AG08396 (cell line): ENCODE measurements around the gene FAM8A1.

Experiments
- DNase-seq: peaks from one replicate; pipeline ENCODE4 v3.0.0; 2012; ENCODE audit warnings: low spot score, mixed read lengths

FAM8A1 gene

DNA sequence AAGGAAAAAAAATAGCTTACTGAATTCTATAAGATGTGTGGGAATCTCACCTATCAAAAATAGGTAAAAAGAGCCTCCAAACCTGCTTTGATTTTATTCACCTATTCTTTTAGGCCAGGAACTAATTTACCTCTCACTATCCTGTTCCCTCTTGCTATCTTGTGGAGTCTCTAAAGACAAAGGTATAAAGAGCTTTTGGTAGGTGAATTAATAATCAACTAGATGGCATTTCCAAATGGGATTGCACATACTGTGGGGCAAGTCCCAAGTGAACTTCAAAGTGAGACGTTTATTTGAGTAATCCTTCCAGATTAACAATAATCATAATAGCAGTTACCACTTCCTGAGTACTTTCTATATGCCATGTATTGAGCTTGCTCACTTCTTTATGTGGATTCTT lies 2.8 kb downstream of the FAM8A1 start:
- no peak for DNase-seq

DNA sequence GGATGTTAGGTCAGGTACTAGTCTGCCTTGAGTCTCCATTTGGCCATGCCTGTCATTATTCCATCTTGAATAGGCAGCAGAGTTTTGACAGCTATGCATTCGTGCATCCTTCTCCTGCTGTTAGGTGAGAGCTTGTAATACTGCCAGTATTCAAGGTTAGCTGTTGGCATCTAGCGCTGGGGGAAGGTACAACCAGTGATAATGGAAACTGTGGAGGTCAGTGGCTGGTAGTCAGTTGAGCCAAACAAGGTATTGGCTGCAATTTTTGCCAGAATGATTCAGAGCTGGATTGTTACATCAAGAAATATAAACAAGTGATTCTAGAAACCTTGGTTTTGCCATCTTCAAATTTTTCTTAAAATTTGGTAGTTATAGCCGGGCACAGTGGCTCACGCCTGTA lies 6.5 kb downstream of the FAM8A1 start:
- no peak for DNase-seq

DNA sequence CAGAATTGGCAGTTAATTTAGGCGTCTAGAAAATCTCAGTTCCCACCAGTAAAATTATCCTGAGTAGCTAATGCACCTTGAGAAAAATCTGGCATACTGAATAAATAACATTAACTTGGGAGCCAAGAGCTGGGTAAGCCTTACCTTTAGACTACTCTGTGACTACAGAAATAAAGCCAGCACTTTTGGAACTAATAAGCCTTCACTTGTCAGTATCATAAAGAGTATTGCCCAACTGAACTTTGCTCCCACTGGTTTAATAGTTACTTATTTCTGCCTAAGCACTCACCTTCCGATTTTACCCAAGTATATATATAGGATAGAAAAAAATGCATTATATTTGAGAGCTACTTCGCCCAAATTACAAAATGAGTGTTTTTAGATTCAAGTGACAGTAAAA lies 10.7 kb downstream of the FAM8A1 start:
- no peak for DNase-seq

DNA sequence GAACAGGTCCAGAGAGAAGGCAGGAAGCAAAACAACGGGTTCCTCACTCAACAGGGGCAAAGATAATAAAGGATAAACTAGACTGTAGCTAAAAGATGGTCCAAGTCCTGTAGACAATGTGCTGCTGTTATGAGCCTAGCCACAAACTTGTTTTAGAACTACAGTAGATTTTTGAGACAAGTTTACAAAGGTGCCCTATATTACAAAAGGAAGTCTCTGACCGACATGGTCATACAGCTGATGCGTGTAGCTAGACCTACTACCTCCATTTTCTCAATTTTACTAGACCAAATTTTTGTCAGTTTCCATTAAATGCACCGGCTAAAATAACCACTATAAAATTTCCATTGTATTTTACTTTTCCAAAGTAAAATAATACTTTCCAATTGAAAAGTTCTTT lies 11.9 kb downstream of the FAM8A1 start:
- DNase-seq = no peak

DNA sequence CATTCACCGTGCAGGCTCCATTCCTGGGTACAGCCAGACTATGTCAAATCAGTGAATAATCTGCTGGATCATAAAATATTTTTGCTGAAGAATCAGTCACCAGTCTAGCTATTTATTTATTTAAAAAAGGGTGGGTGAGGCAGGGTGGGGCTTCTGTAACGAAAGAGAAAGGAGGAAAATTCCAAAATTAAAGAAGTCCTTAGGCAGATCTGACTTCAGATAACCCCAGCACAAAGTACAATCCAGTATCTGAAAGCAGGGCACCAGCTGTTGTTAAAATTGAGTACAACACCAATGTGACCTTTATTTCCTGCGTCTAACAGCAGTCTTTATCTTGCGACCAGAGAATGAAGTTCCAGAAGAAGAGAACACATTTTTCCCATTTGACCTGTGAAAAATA lies 15.7 kb downstream of the FAM8A1 start:
- DNase-seq = no peak

DNA sequence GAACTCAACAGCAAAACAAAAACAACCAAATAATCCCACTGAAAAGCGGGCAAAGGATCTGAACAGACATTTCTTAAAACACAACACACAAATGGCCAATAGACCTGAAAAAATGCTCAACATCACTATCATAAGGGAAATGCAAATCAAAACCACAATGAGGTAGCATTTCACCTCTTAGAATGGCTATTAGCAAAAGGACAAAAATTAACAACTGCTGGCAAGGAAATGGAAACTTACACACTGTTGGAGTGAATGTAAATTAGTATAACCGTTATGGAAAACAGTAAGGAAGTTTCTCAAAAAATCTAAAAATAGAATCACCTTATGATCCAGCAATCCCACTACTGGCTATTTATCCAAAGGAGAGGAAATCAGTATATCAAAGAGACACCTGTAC lies 20.9 kb downstream of the FAM8A1 start:
- no peak for DNase-seq

DNA sequence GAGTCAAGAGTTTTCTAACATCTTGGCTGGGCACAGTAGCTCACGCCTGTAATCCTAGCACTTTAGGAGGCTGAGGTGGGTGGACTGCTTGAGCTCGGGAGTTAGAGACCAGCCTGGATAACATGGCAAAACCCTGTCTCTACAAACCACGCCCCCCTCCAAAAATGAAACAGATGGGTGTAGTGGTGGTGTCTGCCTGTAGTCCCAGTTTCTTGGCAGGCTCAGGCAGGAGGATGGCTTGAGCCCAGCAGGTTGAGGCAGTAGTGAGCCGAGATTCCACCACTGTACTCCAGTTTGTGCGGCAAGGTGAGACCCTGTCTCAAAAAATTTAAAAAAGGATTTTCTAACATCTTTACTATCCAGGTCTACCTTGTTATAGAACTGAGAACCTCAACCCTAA lies 22.0 kb downstream of the FAM8A1 start:
- DNase-seq = no peak

DNA sequence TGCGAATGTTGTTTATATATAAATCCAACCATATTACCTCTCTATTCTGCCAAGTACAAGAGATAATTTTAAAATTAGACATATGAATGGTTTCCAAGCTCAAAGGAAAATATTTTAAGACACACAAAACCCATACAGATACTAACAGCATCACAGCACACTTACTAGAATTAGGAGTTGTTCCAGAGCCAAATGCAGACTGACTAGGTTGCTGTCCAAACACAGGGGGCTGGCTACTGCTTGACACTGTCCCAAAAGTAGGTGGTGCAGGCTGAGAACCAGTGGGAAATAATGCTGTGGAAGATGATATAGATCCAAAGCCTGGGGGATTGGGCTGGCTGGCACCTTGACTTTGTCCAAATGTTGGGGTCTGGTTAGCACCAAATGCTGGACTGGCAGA lies 24.3 kb downstream of the FAM8A1 start:
- no peak for DNase-seq

DNA sequence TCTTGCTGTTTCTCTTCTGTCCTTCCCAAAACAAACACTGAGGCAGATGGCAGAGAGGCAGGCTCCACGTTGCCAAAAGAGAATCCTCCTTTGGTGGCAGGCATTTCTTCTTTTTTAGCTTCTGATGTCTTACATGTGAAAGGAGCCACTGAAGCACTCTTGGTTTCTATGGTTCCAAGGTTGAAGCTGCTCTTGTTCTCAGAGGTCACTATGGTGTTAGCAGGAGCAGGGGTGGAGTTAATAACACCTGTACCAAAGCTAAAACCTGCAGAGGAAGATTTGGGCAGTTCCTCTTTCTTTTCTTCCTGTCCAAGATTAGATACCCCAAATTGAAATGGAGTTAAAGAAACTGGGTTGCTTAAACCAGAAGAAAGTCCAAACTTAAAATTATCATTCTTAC lies 28.8 kb downstream of the FAM8A1 start:
- no peak for DNase-seq

DNA sequence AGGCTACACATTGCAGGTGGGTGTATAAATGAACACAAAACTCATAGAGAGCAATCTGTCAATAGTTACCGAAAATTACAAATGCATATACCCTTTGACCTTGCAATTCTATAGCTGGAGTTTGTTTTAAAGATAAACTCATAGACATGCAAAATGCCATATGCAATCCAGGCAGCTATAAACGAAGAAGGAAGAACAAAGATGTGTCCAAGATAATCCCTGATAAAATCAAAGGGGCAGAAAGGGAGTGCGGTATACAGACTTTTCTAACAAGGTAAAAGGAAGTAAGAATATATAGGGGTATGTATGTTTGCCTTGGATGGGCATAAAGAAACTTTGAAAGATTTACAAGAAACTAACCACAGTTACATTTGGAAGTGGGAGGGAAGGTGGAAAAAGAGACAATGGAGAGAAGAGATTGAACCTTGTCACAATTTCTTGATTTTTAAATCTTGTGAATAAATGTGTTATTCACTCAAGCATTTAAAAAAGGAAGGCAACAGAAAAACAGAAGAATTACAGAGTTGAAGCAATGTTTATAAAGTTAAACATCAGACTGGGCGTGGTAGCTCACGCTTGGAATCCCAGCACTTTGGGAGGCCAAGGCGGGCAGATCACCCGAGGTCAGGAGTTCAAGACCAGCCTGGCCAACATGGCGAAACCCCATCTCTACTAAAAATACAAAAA lies 29.9 kb downstream of the FAM8A1 start:
- DNase-seq = no peak

DNA sequence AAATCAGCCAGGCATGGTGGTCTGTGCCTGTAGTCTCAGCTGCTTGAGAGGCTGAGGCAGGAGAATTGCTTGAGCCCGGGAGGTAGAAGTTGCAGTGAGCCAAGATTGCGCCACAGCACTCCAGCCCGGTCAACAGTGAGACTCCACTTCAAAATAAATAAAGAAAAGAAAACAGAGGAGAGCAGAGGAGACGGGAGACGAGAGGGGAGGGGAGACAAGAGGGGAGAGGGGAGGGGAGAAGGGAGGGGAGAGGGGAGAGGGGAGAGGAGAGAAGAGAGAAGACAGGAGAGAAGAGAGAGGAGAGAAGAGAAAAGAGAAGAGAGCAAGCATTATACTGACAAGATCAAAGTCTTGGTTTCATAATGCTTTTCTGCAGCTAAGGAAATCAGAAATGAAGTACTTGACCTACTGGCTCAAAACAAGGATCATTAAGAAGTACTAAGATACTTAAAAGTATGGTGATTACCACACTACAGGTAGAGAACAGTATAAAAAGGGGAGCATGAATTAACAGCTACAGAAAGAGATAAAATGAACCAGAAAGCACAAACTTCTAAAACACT lies 30.5 kb downstream of the FAM8A1 start:
- DNase-seq = no peak

DNA sequence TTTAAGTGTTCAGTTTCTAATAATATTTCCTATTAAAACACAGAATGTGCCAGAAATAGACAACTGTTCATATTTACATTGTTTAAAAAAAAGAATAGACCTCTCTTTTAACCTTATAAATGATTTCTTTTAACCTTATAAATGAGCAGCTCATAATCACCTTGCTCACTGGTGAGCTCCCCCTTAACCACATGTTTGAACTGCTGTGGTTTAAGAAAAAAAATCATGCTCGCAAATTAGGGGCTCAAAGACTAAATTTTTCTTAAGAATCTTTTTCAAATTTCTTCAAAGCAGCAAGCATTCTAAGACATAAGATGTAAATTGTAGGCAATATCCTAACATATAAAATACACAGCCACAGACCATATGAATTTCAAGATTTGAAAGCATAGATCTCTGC lies 32.8 kb downstream of the FAM8A1 start:
- DNase-seq = no peak

DNA sequence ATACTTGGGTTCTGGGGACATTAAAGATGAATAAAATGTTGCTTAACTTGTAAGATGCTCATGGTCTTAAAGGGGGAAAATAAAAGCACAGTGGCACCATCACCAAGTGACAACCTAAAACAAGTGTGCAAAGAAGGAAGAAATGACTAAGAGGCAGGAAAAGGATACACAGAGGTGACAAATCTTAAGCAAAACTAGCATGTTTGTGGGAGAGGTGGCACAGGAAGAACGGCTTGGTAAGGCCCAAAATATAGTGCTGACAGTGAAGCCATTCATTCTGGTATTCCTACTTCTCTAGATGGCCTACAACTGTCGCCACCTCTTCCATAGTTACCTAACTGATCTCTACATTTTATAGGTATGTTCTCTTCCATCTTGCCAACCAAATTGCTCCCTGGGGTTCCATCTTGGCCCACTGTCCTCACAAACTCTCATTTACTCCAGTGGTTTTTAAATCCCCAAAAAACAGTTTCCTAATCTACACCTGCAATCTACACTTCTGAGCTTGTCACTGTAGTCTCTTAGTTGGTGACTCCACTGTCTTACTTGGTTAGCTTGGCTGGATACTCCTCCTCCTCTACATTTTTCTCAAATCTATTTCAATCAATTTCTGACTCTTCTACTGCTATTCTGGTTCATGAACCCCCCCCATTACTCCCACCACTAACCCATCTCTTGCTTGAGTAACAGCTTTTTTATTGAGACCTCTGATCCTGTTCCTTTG lies 33.5 kb downstream of the FAM8A1 start:
- no peak for DNase-seq

DNA sequence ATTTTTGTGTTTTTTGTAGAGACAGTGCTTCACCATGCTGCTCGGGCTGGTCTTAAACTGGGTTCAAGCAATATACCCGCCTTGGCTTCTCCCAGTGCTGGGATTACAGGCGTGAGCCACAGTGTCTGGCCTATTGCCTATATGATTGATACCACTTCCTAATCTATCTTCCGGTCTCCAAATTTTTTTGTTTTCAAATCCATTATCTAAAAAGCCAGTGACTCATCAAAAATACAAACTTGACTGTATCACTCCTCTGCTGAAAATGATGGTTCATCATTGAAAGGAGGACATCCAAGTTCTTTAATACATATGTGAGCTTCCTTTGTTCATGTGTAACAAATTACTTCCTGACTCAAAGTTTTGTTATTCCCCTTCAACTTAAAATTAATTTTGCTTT lies 35.5 kb downstream of the FAM8A1 start:
- no peak for DNase-seq

DNA sequence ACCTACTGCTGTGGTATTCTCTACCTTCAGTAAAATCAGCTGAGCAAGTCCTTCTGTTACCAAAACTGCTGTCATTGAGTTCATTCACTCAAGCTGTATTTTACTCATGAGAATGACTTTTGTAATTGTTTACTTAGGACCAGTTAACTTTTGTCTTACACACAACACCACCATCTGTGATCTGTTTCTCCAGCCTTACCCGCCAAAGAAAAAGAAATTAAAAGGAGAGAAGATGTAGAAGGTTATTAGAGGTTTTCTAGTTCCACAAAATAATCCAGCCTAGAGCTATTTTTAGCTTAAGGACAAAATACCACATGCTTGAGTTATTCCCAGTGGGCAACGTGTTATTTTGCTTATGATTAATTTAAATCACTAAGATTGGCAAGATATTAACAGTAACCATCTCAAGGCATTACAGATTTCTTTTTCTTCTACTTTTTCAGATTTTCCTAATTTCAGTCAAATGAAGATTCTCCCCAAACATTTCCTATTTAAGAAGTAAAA lies 38.2 kb downstream of the FAM8A1 start:
- no peak for DNase-seq

DNA sequence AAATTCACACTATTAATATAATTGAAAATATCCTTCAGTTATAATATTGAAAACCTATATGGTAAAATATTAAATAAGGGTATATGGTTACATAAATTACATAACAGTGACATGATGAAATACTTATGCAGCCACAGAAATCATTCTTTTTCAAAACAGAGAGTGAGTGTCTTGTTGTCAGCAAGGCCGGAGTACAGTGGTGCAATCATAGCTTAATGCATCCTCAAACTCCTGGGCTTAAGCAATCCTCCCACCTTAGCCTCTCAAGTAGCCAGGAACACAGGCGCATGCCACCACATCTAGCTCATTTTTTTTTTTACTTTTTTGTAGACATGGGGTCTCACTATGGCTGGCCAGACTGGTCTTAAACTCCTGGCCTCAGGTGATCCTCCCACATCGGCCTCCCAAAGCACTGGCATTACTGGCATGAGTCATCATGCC lies 40.4 kb downstream of the FAM8A1 start:
- no peak for DNase-seq

DNA sequence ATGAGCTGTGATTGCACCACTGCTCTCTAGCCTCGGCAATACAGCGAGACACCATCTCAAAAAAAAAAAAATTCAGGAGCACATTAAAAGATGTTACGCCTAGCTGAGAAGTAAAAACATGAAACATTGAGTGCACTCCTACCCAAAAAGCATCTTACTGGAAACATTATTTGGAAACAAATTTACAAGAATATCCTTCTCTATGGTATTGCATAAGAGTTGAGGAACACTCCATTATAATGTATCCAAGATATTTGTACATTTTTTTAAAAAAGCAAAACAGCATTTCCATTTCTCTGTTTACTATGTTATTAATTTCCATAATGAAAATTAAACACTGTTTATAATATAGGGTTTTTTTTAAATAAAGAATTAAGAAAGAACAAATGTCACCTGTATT lies 48.6 kb downstream of the FAM8A1 start:
- no peak for DNase-seq

DNA sequence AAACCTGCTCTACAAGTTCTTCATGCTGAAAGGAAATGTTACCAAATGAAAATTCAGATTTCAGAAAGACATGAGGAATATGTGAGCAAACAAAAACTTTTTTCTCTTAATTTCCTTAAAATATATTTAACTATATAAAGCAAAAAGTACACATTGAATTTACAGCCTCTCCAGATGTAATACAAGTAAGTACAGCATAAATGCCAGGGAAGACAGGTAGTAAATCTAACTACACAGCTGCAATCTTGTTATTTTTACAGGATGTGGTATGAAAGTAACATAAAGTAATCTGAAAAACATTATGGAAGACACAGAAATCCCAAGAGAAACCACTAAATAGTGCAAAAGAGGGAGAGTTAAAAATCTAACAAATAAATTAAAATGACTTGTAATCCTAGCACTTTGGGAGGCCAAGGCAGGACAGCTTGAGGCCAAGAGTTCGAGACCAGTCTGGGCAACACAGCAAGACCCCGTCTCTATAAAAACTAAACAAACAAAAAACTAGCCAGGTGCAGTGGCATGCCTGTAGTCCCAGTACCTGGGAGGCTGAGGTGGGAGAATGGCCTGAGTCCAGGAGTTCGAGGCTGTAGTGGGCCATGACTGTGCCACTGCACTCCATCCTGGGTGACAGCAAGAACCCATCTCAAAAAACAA lies 50.7 kb downstream of the FAM8A1 start:
- DNase-seq = no peak

DNA sequence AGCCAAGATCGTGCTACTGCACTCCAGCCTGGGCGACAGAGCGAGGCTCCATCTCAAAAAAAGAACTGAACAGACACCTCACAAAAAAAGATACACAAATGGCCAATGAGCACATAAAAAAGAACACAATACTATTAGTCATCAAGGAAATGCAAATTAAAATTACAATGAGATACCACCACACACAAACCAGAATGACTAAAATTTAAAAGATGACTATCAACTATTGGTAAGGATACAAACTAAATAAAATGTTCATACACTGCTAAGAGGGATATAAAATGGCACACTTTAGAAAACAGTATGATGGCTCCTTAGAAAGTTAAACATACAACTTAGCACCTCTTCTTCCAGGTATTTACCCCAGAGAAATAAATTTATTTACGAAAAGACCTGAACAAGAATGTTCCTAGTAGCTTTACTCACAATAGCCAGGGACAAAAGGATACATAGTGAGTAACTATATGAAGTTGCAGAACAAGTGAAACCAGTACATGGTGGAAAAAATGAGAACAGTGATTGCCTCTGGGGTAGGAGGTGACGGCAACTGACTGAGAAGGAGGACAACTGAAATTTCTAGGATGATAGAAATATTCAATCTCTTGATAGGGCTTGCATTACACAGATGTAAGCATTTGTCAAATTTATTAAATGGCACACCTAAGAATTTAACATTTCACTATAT lies 53.2 kb downstream of the FAM8A1 start:
- DNase-seq = no peak

DNA sequence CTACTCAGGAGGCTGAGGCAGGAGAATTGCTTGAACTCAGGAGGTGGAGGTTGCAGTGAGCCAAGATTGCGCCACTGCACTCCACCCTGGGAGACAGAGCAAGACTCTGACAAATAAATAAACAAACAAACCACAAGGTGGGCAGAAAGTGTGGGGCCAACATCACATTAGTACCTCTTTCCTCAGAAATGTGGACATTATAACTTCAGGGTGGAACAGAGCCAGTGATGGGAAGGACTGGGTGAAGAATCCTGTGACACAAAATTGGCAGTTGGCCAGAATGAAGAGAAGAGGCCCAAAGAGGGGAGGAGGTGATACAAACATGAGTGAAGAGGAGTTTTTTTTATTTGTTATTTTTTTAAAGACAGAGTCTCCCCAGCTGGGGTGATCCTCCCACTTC lies 56.0 kb downstream of the FAM8A1 start:
- no peak for DNase-seq

DNA sequence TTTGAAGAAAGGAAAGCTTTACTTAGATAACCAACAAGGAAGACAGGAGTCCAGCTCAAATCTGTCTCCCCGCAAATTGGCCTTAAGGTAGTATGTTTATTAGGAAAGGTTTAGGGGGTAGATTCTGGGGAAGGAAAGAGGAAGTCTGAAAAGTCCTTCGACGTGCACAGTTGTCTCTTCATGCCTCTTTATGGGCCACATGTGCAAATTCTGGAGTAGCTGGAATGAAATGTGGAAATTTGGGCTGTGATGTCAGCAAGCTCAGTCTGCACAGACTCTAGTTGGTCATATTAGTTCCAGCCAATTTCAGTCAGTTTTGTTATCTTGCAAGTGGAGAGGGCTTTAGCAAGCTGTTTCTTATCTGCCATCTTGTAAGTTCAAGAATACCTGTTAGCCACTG lies 56.5 kb downstream of the FAM8A1 start:
- no peak for DNase-seq
